ENCODE results near the gene CFAP99. TPM values are rescaled to one million over a fixed set of nuclear protein-coding genes. Genes with fewer than 3 reads are reported as not detected.
A peak's percentile ranks its signal among the peaks of the same experiment; 100 is the strongest.

Gene CFAP99
- total and polyA plus RNA-seq, 8 donors = 0.05 to 1.4 (median 0.62) TPM; not detected in 3

GRCh38 chr4:2459589-2460349 is 41.0 kb downstream of the CFAP99 start:
- 88 to 97% (median 93%) methylated on average over 18 to 19 of the region's 19 CpGs for WGBS, 5 donors
- intact Hi-C loops (cut with DNase I; ENCODE audit: low total_unique reads) = no loop called here
- H3K4me1 ChIP-seq = peaks cover 6 to 30% (median 16%) of the 10 kb centered on the region in 4 donors
- no peaks in the 10 kb centered on the region for H3K36me3 ChIP-seq
- no peak for DNase-seq
- no peak overlapping the region for H3K27ac ChIP-seq
- no peaks in the 10 kb centered on the region for H3K9me3 ChIP-seq
- H3K4me3 ChIP-seq = no peak overlapping the region
- TF ChIP-seq POLR2AphosphoS5 (IDR thresholded peaks at IDR 0.05) = no peak
- no peak for TF ChIP-seq CTCF (IDR thresholded peaks at IDR 0.05)
- no peak for TF ChIP-seq EP300 (IDR thresholded peaks at IDR 0.05)
- no peak for TF ChIP-seq POLR2A (IDR thresholded peaks at IDR 0.05)
- H3K27me3 ChIP-seq = peaks cover 0 to 29% (median 0%) of the 10 kb centered on the region in 3 donors

DNA sequence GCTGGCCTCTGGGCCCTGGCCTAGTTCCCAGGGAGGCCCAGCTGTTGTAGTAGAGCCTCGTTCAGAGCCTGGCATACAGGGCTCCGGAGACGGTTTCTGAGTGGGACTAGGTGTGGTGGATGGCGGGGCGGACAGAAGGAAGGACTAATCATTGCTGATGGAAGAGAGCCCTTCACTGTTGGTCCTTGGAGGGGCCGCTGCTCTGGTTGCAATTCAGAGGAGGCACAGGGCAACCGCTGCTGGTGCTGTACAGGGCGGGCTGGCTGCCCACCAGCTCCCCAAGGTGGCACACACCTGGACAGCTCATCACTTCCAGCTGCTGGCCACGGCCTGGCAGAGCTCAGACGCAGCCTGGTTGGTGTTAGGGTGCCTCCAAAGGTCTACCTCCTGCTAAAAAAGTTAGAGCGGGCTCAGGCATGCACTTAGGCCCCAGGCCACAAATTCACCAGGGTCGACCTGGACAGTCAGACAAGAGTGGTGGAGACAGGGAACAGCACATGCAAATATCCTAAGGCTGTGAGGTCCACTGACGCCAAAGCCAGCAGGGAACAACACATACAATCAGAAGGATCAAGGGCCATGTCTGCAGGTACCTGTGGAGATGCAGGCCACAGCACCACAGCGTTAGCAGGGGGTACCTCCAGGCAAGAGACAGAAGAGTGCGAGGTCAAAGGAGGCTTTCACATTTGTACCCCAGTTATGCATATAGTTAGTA is 42.6 kb downstream of the CFAP99 start:
- intact Hi-C loops (cut with DNase I; ENCODE audit: low total_unique reads) = no loop called here
- no peak overlapping the region for H3K27ac ChIP-seq
- peaks cover 0 to 29% (median 0%) of the 10 kb centered on the region in 3 donors for H3K27me3 ChIP-seq
- WGBS, 5 donors = 82 to 93% (median 88%) methylated on average over 15 of the region's 15 CpGs
- no peak overlapping the region for H3K4me3 ChIP-seq
- TF ChIP-seq POLR2A (IDR thresholded peaks at IDR 0.05) = no peak
- no peak for TF ChIP-seq POLR2AphosphoS5 (IDR thresholded peaks at IDR 0.05)
- TF ChIP-seq CTCF (IDR thresholded peaks at IDR 0.05) = no peak
- TF ChIP-seq EP300 (IDR thresholded peaks at IDR 0.05) = no peak
- peaks cover 6 to 33% (median 16%) of the 10 kb centered on the region in 4 donors for H3K4me1 ChIP-seq
- H3K9me3 ChIP-seq = no peaks in the 10 kb centered on the region
- DNase-seq = no peak
- H3K36me3 ChIP-seq = no peaks in the 10 kb centered on the region

- Histone ChIP-seq H3K27me3 (peaks cover 0 to 28% (median 0%) of the 10 kb centered on the region in 3 donors), H3K27ac (peak overlapping the region in 3 of 5 donors; percentile 37 to 85 (median 74)), H3K36me3 (no peaks in the 10 kb centered on the region), H3K4me1 (peaks cover 6 to 40% (median 21%) of the 10 kb centered on the region in 4 donors), H3K9me3 (no peaks in the 10 kb centered on the region), H3K4me3 (peak overlapping the region; percentile 58 to 70 (median 66))
- no peak for TF ChIP-seq POLR2A (IDR thresholded peaks at IDR 0.05)
- TF ChIP-seq CTCF (IDR thresholded peaks at IDR 0.05) = peak in 2 of 7 experiments; percentile 43 to 57
- intact Hi-C loops (cut with DNase I; ENCODE audit: low total_unique reads) = no loop called here
- 5 to 37% (median 9%) methylated on average over 13 to 99 of the region's 99 CpGs for WGBS, 5 donors
- DNase-seq = peak; percentile 70 to 93
Measured at GRCh38 chr4:2462218-2462991, 43.6 kb downstream of the CFAP99 start.

Measured in stomach (tissue), 9 donors.